ENCODE results near the gene NPRL2. TPM values are rescaled to one million over a fixed set of nuclear protein-coding genes. Genes with fewer than 3 reads are reported as not detected.

Gene NPRL2
- total RNA-seq, 1 experiment from 2014 or later: 20.6 TPM

DNA sequence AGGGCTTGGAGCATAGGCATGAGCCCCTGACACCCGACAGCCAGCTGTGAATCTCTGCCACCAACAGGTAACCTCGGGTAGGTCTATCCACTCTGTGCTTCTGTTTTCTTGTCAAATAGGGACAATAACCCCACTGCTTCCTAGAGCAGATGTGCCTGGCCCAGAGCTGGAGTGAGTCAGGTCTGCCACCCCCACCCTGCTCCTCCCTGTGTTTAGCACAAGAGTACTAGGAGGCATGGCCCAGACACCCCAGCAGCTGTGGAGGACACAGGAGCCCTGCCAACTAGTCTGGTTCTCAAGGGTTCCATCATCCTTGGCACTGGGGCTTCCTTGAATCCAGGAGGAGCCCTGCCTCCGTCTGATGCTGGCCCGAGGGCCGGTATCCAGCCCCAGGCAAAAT lies 42.5 kb upstream of the NPRL2 start:
- H3K36me3 Mint-ChIP-seq: no peaks in the 10 kb centered on the region
- no peaks in the 10 kb centered on the region for H3K27me3 Mint-ChIP-seq (ENCODE audit: low read depth)
- DNase-seq (ENCODE audit: low spot score) (no peak), ATAC-seq (no peak)
- POLR2A ChIA-PET: no interaction called here
- CTCF ChIA-PET: no interaction called here
- no peaks in the 10 kb centered on the region for H3K9me3 Mint-ChIP-seq
- TF ChIP-seq SOX15 (CRISPR knock-in tag; IDR thresholded peaks at IDR 0.05): no peak
- no peak for TF ChIP-seq ZBTB21 (CRISPR knock-in tag; IDR thresholded peaks at IDR 0.05; ENCODE audit: borderline replicate concordance)
- no peak for TF ChIP-seq NFYB (CRISPR knock-in tag; conservative IDR thresholded peaks at IDR 0.05; ENCODE audit: low read depth)
- no peak for TF ChIP-seq ATF2 (CRISPR knock-in tag; IDR thresholded peaks at IDR 0.05; ENCODE audit: borderline replicate concordance, low read depth)
- TF ChIP-seq ZNF317 (CRISPR knock-in tag; IDR thresholded peaks at IDR 0.05; ENCODE audit: borderline replicate concordance, low read depth): no peak
- no peak for TF ChIP-seq TEAD4 (CRISPR knock-in tag; IDR thresholded peaks at IDR 0.05)
- TF ChIP-seq, protein P1, sequence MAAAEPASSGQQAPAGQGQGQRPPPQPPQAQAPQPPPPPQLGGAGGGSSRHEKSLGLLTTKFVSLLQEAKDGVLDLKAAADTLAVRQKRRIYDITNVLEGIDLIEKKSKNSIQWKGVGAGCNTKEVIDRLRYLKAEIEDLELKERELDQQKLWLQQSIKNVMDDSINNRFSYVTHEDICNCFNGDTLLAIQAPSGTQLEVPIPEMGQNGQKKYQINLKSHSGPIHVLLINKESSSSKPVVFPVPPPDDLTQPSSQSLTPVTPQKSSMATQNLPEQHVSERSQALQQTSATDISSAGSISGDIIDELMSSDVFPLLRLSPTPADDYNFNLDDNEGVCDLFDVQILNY (CRISPR knock-in tag; IDR thresholded peaks at IDR 0.05): no peak
- H3K4me3 Mint-ChIP-seq: no peak overlapping the region
- H3K4me1 Mint-ChIP-seq: no peaks in the 10 kb centered on the region
- H3K27ac Mint-ChIP-seq: no peak overlapping the region

DNA sequence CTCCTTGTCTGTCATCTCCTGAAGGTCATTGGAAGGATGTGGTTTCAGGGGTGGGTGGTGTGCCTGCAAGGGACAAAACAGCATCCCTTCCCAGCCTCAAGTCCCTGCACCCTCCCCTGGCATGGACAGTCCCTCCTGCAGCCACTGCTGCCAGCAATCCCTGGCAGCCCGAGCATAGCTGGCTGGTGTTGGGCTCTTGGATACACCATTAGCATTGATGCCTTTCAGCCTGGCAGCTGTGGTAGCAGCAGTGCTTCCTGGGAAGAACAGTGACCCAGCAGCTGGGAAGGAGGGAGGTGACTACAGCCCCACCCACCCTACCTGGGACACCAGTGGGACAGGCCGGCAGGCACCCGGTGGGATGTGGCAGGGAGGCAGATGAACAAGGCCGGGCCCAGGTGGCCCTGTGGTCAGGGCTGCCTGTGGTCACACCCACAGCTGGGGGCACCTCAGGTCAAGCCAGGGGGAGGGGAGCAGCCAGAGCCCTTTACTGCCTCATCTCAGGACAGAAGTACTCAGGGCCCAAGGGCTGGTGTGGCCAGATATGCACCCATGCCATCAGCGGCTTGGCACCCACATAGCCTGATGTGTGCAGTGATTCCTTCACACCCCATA lies 41.6 kb upstream of the NPRL2 start:
- Mint-ChIP-seq H3K9me3 (no peaks in the 10 kb centered on the region), H3K4me1 (no peaks in the 10 kb centered on the region), H3K27ac (no peak overlapping the region; the same call in 1 of the 2 replicates), H3K27me3 (ENCODE audit: low read depth) (no peaks in the 10 kb centered on the region), H3K36me3 (no peaks in the 10 kb centered on the region), H3K4me3 (no peak overlapping the region)
- CTCF ChIA-PET: no interaction called here
- TF ChIP-seq USF2 (CRISPR knock-in tag; IDR thresholded peaks at IDR 0.05): no peak
- TF ChIP-seq ZNF416 (CRISPR knock-in tag; IDR thresholded peaks at IDR 0.05): no peak
- TF ChIP-seq, protein P2, sequence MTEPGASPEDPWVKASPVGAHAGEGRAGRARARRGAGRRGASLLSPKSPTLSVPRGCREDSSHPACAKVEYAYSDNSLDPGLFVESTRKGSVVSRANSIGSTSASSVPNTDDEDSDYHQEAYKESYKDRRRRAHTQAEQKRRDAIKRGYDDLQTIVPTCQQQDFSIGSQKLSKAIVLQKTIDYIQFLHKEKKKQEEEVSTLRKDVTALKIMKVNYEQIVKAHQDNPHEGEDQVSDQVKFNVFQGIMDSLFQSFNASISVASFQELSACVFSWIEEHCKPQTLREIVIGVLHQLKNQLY (CRISPR knock-in tag; IDR thresholded peaks at IDR 0.05): no peak
- TF ChIP-seq ZMAT4 (CRISPR knock-in tag; IDR thresholded peaks at IDR 0.05): no peak
- no peak for TF ChIP-seq PRRX2 (CRISPR knock-in tag; IDR thresholded peaks at IDR 0.05)
- TF ChIP-seq, protein P3, sequence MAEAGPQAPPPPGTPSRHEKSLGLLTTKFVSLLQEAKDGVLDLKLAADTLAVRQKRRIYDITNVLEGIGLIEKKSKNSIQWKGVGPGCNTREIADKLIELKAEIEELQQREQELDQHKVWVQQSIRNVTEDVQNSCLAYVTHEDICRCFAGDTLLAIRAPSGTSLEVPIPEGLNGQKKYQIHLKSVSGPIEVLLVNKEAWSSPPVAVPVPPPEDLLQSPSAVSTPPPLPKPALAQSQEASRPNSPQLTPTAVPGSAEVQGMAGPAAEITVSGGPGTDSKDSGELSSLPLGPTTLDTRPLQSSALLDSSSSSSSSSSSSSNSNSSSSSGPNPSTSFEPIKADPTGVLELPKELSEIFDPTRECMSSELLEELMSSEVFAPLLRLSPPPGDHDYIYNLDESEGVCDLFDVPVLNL (CRISPR knock-in tag; IDR thresholded peaks at IDR 0.05; ENCODE audit: borderline replicate concordance, low read depth): no peak
- TF ChIP-seq FOXP4 (CRISPR knock-in tag; IDR thresholded peaks at IDR 0.05): no peak
- TF ChIP-seq MYBL2 (CRISPR knock-in tag; IDR thresholded peaks at IDR 0.05): no peak
- no peak for DNase-seq (ENCODE audit: low spot score)
- no peak for ATAC-seq
- POLR2A ChIA-PET: no interaction called here

All from WTC11 (cell line).